DOHH2 (cell line): Measurements from ENCODE around the gene ATAD3B.
"Not testable (repeated sequence)": the region's sequence is repeated elsewhere in the genome, so short reads cannot be mapped to it uniquely, and the experiment has no call there.

ENCODE experiments used
- H3F3A ChIP-seq: fragments of 200-600 bp; sonication (generic), shearing (Covaris generic); 2 replicates; pipeline ENCODE4 v1.6.0; 2016; ENCODE audit warnings: antibody characterized with exemption, mild to moderate bottlenecking; ENCODE audit not compliant: control insufficient read depth, insufficient read depth
- H3K27ac ChIP-seq: fragments of 200-600 bp; sonication (generic); 2 replicates; pipeline ENCODE4 v1.5.1; 2014; ENCODE audit warnings: low read depth, mild to moderate bottlenecking, low read length, moderate library complexity
- H3K27me3 ChIP-seq: fragments of 200-600 bp; sonication (generic); 2 replicates; pipeline ENCODE4 v1.6.1; 2014; ENCODE audit warnings: mild to moderate bottlenecking, low read length, mixed read lengths; ENCODE audit not compliant: control insufficient read depth
- H3K36me3 ChIP-seq: fragments of 200-600 bp; sonication (generic); 2 replicates; pipeline ENCODE4 v1.6.1; 2014; ENCODE audit warnings: mild to moderate bottlenecking, low read length, moderate library complexity, mixed read lengths; ENCODE audit not compliant: control insufficient read depth
- H3K4me1 ChIP-seq: fragments of 200-600 bp; sonication (generic); 2 replicates; pipeline ENCODE4 v1.6.1; 2014; ENCODE audit warnings: mild to moderate bottlenecking, low read length, mixed read lengths; ENCODE audit not compliant: control insufficient read depth
- H3K4me2 ChIP-seq: fragments of 200-600 bp; sonication (generic); 2 replicates; pipeline ENCODE4 v1.6.0; 2014; ENCODE audit warnings: mild to moderate bottlenecking, low read length, moderate library complexity
- H3K4me3 ChIP-seq: fragments of 200-600 bp; sonication (generic); 2 replicates; pipeline ENCODE4 v1.5.1; 2014; ENCODE audit warnings: mild to moderate bottlenecking, low read length, mixed read lengths
- H3K79me2 ChIP-seq: fragments of 200-600 bp; sonication (generic); 2 replicates; pipeline ENCODE4 v1.6.1; 2014; ENCODE audit warnings: mild to moderate bottlenecking, low read length, mixed read lengths; ENCODE audit not compliant: control insufficient read depth
- H3K9me2 ChIP-seq: fragments of 200-600 bp; sonication (generic); replicated peaks from 2 replicates; pipeline ENCODE4 v1.6.1; 2014; ENCODE audit warnings: mild to moderate bottlenecking, low read length, mixed read lengths; ENCODE audit not compliant: control insufficient read depth
- H3K9me3 ChIP-seq: fragments of 200-600 bp; sonication (generic); 2 replicates; pipeline ENCODE4 v1.6.1; 2014; ENCODE audit warnings: antibody characterized with exemption, low read length, mixed read lengths; ENCODE audit not compliant: control insufficient read depth, insufficient read depth
- H4K20me1 ChIP-seq: fragments of 200-600 bp; sonication (generic); 2 replicates; pipeline ENCODE4 v1.6.0; 2014; ENCODE audit warnings: low read depth, mild to moderate bottlenecking, antibody characterized with exemption, low read length, moderate library complexity; ENCODE audit not compliant: control insufficient read depth, insufficient read depth
- EZH2phosphoT487 ChIP-seq: fragments of 200-600 bp; sonication (generic); IDR thresholded peaks from 2 replicates; pipeline ENCODE4 v1.6.1; 2017; ENCODE audit warnings: borderline replicate concordance, mild to moderate bottlenecking, antibody characterized with exemption, low read length, moderate library complexity, mixed read lengths
- TF ChIP-seq, protein P1 (sequence below): fragments of 200-600 bp; sonication (generic); IDR thresholded peaks from one replicate; pipeline ENCODE4 v1.5.1; 2014; ENCODE audit warnings: antibody characterized with exemption, mild to moderate bottlenecking, low read depth, low read length; ENCODE audit not compliant: poor library complexity, severe bottlenecking

The ATAD3B gene

GRCh38 chr1:1452882-1453281, 18.7 kb upstream of the ATAD3B start:
- Histone ChIP-seq H3K36me3 (no peaks in the 10 kb centered on the region), H3K27me3 (no peaks in the 10 kb centered on the region), H3K4me2 (no peak overlapping the region), H3K9me3 (no peaks in the 10 kb centered on the region), H3K79me2 (no peaks in the 10 kb centered on the region), H3F3A (no peaks in the 10 kb centered on the region), H4K20me1 (no peaks in the 10 kb centered on the region), H3K27ac (no peak overlapping the region), H3K4me1 (no peaks in the 10 kb centered on the region), H3K4me3 (no peak overlapping the region), H3K9me2 (no peaks in the 10 kb centered on the region)
- TF ChIP-seq, protein P1, sequence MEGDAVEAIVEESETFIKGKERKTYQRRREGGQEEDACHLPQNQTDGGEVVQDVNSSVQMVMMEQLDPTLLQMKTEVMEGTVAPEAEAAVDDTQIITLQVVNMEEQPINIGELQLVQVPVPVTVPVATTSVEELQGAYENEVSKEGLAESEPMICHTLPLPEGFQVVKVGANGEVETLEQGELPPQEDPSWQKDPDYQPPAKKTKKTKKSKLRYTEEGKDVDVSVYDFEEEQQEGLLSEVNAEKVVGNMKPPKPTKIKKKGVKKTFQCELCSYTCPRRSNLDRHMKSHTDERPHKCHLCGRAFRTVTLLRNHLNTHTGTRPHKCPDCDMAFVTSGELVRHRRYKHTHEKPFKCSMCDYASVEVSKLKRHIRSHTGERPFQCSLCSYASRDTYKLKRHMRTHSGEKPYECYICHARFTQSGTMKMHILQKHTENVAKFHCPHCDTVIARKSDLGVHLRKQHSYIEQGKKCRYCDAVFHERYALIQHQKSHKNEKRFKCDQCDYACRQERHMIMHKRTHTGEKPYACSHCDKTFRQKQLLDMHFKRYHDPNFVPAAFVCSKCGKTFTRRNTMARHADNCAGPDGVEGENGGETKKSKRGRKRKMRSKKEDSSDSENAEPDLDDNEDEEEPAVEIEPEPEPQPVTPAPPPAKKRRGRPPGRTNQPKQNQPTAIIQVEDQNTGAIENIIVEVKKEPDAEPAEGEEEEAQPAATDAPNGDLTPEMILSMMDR: no peak
- no peak for TF ChIP-seq EZH2phosphoT487

DNA sequence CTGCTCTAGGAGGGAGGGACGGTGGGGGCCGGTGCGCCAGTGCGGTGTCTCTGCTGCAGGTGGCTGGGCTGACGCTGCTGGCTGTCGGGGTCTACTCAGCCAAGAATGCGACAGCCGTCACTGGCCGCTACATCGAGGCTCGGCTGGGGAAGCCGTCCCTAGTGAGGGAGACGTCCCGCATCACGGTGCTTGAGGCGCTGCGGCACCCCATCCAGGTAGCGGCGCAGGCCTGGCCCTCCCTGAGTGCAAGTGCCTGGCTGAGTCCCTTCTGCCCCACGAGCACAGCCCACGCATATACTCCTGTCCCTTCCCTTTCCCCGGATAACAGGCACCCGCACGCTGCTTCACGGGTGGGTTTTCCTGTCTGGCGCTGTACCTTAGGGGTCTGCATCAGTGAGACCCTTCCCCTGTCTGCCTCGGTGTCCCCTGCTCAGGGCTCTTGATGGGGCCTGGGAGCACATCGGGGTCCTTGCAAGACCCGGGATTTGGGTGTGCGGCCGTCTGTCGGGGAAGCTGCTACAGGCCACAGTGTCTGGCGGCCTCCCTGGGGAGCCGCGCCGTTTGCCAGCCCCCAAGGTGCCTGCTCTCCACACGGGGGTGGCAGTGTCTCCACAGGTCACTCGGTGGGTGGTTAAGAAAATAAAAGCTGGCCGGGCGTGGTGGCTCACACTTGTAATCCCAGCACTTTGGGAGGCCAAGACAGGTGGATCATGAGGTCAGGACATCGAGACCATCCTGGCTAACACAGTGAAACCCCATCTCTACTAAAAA, 17.1 kb upstream of the ATAD3B start:
- not testable (repeated sequence) for H3K27ac ChIP-seq, H3F3A ChIP-seq, H3K4me2 ChIP-seq

DNA sequence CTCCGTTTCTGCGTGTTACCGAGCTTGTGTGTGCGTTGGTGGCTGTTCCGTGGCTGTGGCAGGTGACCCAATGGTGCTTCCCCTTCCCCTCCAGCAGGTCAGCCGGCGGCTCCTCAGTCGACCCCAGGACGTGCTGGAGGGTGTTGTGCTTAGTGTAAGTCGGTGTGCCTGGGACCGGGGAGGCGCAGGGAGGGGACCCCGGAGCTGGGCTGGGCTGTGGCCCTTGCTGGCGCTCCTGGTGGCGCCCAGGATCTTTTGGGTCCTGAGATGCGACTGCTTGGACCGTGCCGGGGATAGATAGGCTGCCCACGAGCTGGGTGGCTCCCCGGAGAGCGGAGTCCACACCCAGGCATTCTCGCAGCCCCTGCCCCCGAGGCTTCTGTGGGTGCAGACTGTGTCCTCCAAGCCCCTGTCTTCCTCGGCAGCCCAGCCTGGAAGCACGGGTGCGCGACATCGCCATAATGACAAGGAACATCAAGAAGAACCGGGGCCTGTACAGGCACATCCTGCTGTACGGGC, 16.1 kb upstream of the ATAD3B start:
- H3K4me1 ChIP-seq: no peaks in the 10 kb centered on the region
- H3K27me3 ChIP-seq: no peaks in the 10 kb centered on the region
- H3K9me2 ChIP-seq: no peaks in the 10 kb centered on the region
- TF ChIP-seq, protein P1: no peak
- TF ChIP-seq EZH2phosphoT487: no peak
- H3K9me3 ChIP-seq: no peaks in the 10 kb centered on the region
- H3F3A ChIP-seq: no peaks in the 10 kb centered on the region
- no peak overlapping the region for H3K27ac ChIP-seq
- H3K4me2 ChIP-seq: no peak overlapping the region
- H3K79me2 ChIP-seq: no peaks in the 10 kb centered on the region
- no peak overlapping the region for H3K4me3 ChIP-seq
- H4K20me1 ChIP-seq: no peaks in the 10 kb centered on the region
- H3K36me3 ChIP-seq: no peaks in the 10 kb centered on the region

More for the DNA sequence above, 17.1 kb upstream of the ATAD3B start:
- H3K4me3 ChIP-seq, H3K9me3 ChIP-seq, H3K9me2 ChIP-seq, H4K20me1 ChIP-seq, H3K79me2 ChIP-seq, H3K36me3 ChIP-seq, H3K27me3 ChIP-seq, H3K4me1 ChIP-seq: not testable (repeated sequence)

- H4K20me1 ChIP-seq, H3K9me3 ChIP-seq, H3K27ac ChIP-seq, H3K9me2 ChIP-seq, H3K79me2 ChIP-seq, H3K4me2 ChIP-seq, H3K27me3 ChIP-seq, H3K4me1 ChIP-seq, H3K36me3 ChIP-seq, H3K4me3 ChIP-seq, H3F3A ChIP-seq: not testable (repeated sequence)
These were observed 15.6 kb upstream of the ATAD3B start for GRCh38 chr1:1455934-1456333.

GRCh38 chr1:1456683-1457255, 14.8 kb upstream of the ATAD3B start:
- H3K27ac ChIP-seq, H3F3A ChIP-seq, H3K27me3 ChIP-seq, H4K20me1 ChIP-seq, H3K9me3 ChIP-seq, H3K4me2 ChIP-seq, H3K9me2 ChIP-seq, H3K4me1 ChIP-seq, H3K79me2 ChIP-seq, H3K36me3 ChIP-seq, H3K4me3 ChIP-seq: not testable (repeated sequence)

DNA sequence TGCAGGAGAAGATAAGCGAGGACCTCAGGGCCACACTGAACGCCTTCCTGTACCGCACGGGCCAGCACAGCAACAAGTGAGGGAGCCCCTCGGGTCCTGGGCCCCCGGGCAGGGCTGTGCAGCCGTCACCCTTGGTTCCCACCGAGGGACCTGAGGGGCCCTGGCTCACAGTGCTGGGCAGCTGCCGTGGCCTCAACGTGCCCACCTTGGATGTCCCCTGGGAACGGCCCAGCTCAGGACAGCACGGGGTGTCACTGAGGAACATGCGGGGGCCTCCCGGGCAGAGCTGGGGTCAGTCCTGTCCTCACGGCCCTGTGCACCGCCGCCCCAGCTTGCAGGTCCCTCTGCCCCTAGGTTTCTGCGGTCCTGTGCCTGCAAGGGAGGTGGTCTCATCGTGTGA, 12.4 kb upstream of the ATAD3B start:
- not testable (repeated sequence) for H3K9me3 ChIP-seq, H3K79me2 ChIP-seq, H4K20me1 ChIP-seq, H3K9me2 ChIP-seq, H3K27ac ChIP-seq, H3K36me3 ChIP-seq, H3K27me3 ChIP-seq, H3F3A ChIP-seq, H3K4me3 ChIP-seq, H3K4me2 ChIP-seq
- peaks cover 21% of the 10 kb centered on the region for H3K4me1 ChIP-seq
